ENCODE results near the gene FGD5. TPM values are rescaled to one million over a fixed set of nuclear protein-coding genes. Genes with fewer than 3 reads are reported as not detected.

The FGD5 gene
- total and polyA plus RNA-seq, 8 donors = 1.2 to 34.1 (median 9.0) TPM

GRCh38 chr3:14829811-14830210, 11.0 kb downstream of the FGD5 start:
- Histone ChIP-seq H3K9me3 (no peaks in the 10 kb centered on the region), H3K4me3 (no peak overlapping the region), H3K36me3 (no peaks in the 10 kb centered on the region), H3K27me3 (peaks cover 0 to 17% (median 0%) of the 10 kb centered on the region in 3 donors), H3K4me1 (peaks cover 0 to 6% (median 0%) of the 10 kb centered on the region in 4 donors), H3K27ac (no peak overlapping the region)
- no peak for DNase-seq
- intact Hi-C loops (cut with DNase I; ENCODE audit: low total_unique reads) = no loop called here
- TF ChIP-seq POLR2AphosphoS5 (IDR thresholded peaks at IDR 0.05) (no peak), POLR2A (IDR thresholded peaks at IDR 0.05) (no peak), CTCF (IDR thresholded peaks at IDR 0.05) (no peak), EP300 (IDR thresholded peaks at IDR 0.05) (no peak)
- 59 to 66% (median 62%) methylated on average over 5 of the region's 5 CpGs for WGBS, 5 donors

GRCh38 chr3:14831916-14832450, 13.2 kb downstream of the FGD5 start:
- no peak overlapping the region for H3K4me3 ChIP-seq
- WGBS, 5 donors = 60 to 81% (median 68%) methylated on average over 8 of the region's 8 CpGs
- no peaks in the 10 kb centered on the region for H3K36me3 ChIP-seq
- no peak for TF ChIP-seq EP300 (IDR thresholded peaks at IDR 0.05)
- no peak for TF ChIP-seq CTCF (IDR thresholded peaks at IDR 0.05)
- TF ChIP-seq POLR2AphosphoS5 (IDR thresholded peaks at IDR 0.05) = no peak
- H3K4me1 ChIP-seq = peaks cover 0 to 17% (median 8%) of the 10 kb centered on the region in 4 donors
- DNase-seq = no peak
- H3K27ac ChIP-seq = no peak overlapping the region
- peaks cover 0 to 8% (median 0%) of the 10 kb centered on the region in 3 donors for H3K27me3 ChIP-seq
- no peaks in the 10 kb centered on the region for H3K9me3 ChIP-seq
- intact Hi-C loops (cut with DNase I; ENCODE audit: low total_unique reads) = no loop called here

GRCh38 chr3:14832975-14833722, 14.4 kb downstream of the FGD5 start:
- Histone ChIP-seq H3K36me3 (no peaks in the 10 kb centered on the region), H3K4me1 (peaks cover 8 to 17% (median 13%) of the 10 kb centered on the region in 4 donors), H3K9me3 (no peaks in the 10 kb centered on the region), H3K4me3 (no peak overlapping the region), H3K27me3 (peaks cover 0 to 8% (median 0%) of the 10 kb centered on the region in 3 donors), H3K27ac (peak overlapping the region in 1 of 5 donors; percentile 6)
- DNase-seq = no peak
- 71 to 85% (median 75%) methylated on average over 14 of the region's 14 CpGs for whole genome bisulfite sequencing, 5 donors
- intact Hi-C loops (cut with DNase I; ENCODE audit: low total_unique reads) = no loop called here
- TF ChIP-seq POLR2A (IDR thresholded peaks at IDR 0.05) = no peak
- TF ChIP-seq POLR2AphosphoS5 (IDR thresholded peaks at IDR 0.05) = no peak
- no peak for TF ChIP-seq CTCF (IDR thresholded peaks at IDR 0.05)
- no peak for TF ChIP-seq EP300 (IDR thresholded peaks at IDR 0.05)

GRCh38 chr3:14834121-14834520, 15.4 kb downstream of the FGD5 start:
- H3K27ac ChIP-seq = no peak overlapping the region
- H3K9me3 ChIP-seq = no peaks in the 10 kb centered on the region
- TF ChIP-seq CTCF (IDR thresholded peaks at IDR 0.05) (no peak), POLR2AphosphoS5 (IDR thresholded peaks at IDR 0.05) (no peak), POLR2A (IDR thresholded peaks at IDR 0.05) (no peak), EP300 (IDR thresholded peaks at IDR 0.05) (no peak)
- H3K36me3 ChIP-seq = no peaks in the 10 kb centered on the region
- no peak overlapping the region for H3K4me3 ChIP-seq
- H3K4me1 ChIP-seq = peaks cover 8 to 17% (median 13%) of the 10 kb centered on the region in 4 donors
- no peak for DNase-seq
- intact Hi-C loops (cut with DNase I; ENCODE audit: low total_unique reads) = no loop called here
- peaks cover 0 to 4% (median 0%) of the 10 kb centered on the region in 3 donors for H3K27me3 ChIP-seq
- 76 to 87% (median 83%) methylated on average over 3 of the region's 3 CpGs for WGBS, 5 donors

Data from stomach (tissue), 9 donors.